ENCODE results near the gene HSPA1L. TPM values are rescaled to one million over a fixed set of nuclear protein-coding genes. Genes with fewer than 3 reads are reported as not detected.

Gene HSPA1L
- total RNA-seq, 2 donors from 2014 or later = 1.2 to 1.5 TPM

DNA sequence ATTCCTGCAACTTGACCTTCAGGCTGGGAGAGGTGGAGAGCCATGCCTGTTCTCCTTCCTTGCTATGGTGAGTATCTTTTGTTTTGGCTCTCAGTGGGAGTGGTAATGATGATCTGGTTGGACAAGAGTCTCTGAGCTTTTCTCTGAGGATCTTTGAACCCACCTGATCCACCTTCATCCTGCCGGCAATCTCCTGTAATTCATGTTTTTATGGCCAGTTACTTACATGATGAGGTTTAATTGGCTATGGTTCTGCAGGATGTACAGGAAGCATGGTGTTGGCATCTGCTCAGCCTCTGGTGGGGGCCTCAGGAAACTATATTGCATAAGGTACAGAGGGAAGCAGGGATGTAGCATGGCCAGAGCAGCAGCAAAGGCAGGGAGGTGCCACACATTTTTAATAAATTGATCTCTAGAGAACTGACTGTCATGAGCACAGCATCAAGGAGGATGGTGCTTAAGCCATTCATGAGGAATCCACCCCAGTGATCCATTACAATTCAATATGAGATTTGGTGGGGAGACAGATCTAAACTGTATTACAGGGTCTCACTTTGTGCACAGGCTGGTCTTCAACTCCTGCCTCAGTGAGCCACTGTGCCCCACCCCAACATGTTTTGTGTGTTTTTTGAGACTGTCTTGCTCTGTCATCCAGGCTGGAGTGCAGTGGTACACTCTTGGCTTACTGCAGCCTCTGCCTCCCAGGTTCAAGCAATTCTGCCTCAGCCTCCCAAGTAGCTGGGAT, 22.5 kb upstream of the HSPA1L start:
- Mint-ChIP-seq H3K36me3 (ENCODE audit: low read depth) (peaks cover 62% of the 10 kb centered on the region), H3K4me1 (peaks cover 19% of the 10 kb centered on the region), H3K27me3 (ENCODE audit: insufficient read depth) (no peaks in the 10 kb centered on the region), H3K4me3 (peak overlapping the region; percentile 100), H3K27ac (peak overlapping the region; percentile 99), H3K9me3 (no peaks in the 10 kb centered on the region)
- TF ChIP-seq, protein P1, sequence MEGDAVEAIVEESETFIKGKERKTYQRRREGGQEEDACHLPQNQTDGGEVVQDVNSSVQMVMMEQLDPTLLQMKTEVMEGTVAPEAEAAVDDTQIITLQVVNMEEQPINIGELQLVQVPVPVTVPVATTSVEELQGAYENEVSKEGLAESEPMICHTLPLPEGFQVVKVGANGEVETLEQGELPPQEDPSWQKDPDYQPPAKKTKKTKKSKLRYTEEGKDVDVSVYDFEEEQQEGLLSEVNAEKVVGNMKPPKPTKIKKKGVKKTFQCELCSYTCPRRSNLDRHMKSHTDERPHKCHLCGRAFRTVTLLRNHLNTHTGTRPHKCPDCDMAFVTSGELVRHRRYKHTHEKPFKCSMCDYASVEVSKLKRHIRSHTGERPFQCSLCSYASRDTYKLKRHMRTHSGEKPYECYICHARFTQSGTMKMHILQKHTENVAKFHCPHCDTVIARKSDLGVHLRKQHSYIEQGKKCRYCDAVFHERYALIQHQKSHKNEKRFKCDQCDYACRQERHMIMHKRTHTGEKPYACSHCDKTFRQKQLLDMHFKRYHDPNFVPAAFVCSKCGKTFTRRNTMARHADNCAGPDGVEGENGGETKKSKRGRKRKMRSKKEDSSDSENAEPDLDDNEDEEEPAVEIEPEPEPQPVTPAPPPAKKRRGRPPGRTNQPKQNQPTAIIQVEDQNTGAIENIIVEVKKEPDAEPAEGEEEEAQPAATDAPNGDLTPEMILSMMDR (conservative IDR thresholded peaks at IDR 0.05) = no peak
- H3K27me3 ChIP-seq (ENCODE audit: control insufficient read depth, insufficient read depth, low read length, poor library complexity, severe bottlenecking) = no peaks in the 10 kb centered on the region
- H3K27ac ChIP-seq (ENCODE audit: low read depth, low read length) = no peak overlapping the region
- peaks cover 51% of the 10 kb centered on the region for H3K36me3 ChIP-seq (ENCODE audit: control insufficient read depth, insufficient read depth, low read length)
- WGBS, 2 experiments (ENCODE audit: insufficient coverage in 1 of 2, insufficient read length in 1 of 2) = 79% methylated on average over 1 of the region's 1 CpG; no CpG with 5 or more reads in 1 of the 2 experiments
- H3K9ac ChIP-seq (ENCODE audit: extremely low read depth, low read length, poor library complexity, severe bottlenecking) = peak overlapping the region; percentile 90
- DNase-seq = no peak
- peak overlapping the region; percentile 96 for H3K4me3 ChIP-seq (ENCODE audit: low read length)
- H3K9me3 ChIP-seq (ENCODE audit: control insufficient read depth, low read length) = no peaks in the 10 kb centered on the region
- H3K4me1 ChIP-seq (ENCODE audit: control insufficient read depth, insufficient read depth, low read length) = no peaks in the 10 kb centered on the region

DNA sequence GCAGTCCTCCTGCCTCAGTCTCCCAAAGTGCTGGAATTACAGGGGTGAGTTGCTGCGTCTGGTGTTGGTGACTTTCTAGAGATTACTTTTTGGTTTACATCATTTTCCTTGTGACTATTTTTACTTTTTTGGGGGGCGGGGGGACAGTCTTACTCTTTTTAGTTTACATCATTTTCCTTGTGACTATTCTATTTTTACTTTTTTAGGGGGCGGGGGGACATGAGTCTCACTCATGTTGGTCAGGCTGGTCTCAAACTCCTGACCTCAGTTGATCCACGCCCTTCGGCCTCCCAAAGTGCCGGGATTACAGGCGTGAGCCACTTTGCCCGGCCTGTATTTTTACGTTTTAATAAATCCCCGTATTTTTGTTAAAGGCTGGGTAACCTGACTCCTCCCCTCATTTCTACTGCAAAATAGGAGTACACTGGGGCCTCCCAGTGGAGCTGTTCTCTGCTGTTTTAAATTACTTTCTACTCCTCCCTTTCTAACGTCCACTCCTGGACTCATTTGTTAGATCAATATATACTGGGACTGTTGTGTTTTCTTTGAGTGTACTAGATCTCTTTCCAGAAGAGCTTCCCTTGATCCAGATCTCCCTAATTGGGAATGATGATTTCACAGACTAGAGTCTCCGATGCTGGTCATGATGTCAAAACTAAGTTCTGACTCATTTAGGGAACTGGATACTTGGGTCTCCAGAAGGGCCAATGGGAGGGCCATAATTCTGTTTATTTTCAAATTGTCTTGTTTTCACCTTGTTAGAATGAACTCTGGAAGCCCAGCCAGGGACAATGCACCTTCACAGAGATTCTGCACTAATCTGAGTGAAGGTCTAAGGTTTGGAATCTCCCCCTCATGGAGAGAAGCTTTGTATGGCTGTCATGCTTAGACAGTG, 21.6 kb upstream of the HSPA1L start:
- Mint-ChIP-seq H3K27ac (peak overlapping the region; percentile 99), H3K9me3 (no peaks in the 10 kb centered on the region), H3K4me3 (peak overlapping the region; percentile 100), H3K36me3 (ENCODE audit: low read depth) (peaks cover 62% of the 10 kb centered on the region), H3K4me1 (peaks cover 19% of the 10 kb centered on the region), H3K27me3 (ENCODE audit: insufficient read depth) (no peaks in the 10 kb centered on the region)
- no peaks in the 10 kb centered on the region for H3K9me3 ChIP-seq (ENCODE audit: control insufficient read depth, low read length)
- H3K4me3 ChIP-seq (ENCODE audit: low read length) = peak overlapping the region; percentile 96
- WGBS, 2 experiments (ENCODE audit: insufficient coverage in 1 of 2, insufficient read length in 1 of 2) = 24 to 29% methylated on average over 8 to 12 of the region's 12 CpGs
- H3K27me3 ChIP-seq (ENCODE audit: control insufficient read depth, insufficient read depth, low read length, poor library complexity, severe bottlenecking) = no peaks in the 10 kb centered on the region
- peaks cover 51% of the 10 kb centered on the region for H3K36me3 ChIP-seq (ENCODE audit: control insufficient read depth, insufficient read depth, low read length)
- H3K27ac ChIP-seq (ENCODE audit: low read depth, low read length) = no peak overlapping the region
- DNase-seq = no peak
- peak overlapping the region; percentile 90 for H3K9ac ChIP-seq (ENCODE audit: extremely low read depth, low read length, poor library complexity, severe bottlenecking)
- no peaks in the 10 kb centered on the region for H3K4me1 ChIP-seq (ENCODE audit: control insufficient read depth, insufficient read depth, low read length)
- TF ChIP-seq, protein P1 (conservative IDR thresholded peaks at IDR 0.05) = no peak

DNA sequence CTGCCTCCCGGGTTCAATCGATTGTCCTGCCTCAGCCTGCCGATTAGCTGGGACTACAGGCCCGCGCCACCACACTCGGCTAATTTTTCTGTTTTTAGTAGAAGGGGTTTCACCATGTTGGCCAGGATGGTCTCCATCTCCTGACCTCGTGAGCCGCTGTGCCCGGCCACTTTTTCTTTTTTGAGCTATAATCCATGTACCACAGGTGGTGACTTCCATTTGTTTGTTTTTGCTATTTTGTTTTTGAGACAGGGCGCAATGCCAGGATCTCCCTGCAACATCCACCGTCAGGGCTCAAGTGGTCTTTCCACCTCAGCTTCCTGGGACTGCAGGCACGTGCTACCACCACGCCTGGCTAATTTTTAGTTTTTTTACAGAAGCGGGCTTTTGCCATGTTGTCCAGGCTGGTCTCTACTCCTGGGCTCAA, 21.0 kb upstream of the HSPA1L start:
- Histone ChIP-seq H3K4me3 (ENCODE audit: low read length) (peak overlapping the region; percentile 96), H3K27ac (ENCODE audit: low read depth, low read length) (no peak overlapping the region)

More for the DNA sequence above, 21.0 kb upstream of the HSPA1L start:
- Mint-ChIP-seq H3K27ac (peak overlapping the region; percentile 99), H3K27me3 (ENCODE audit: insufficient read depth) (no peaks in the 10 kb centered on the region), H3K4me1 (peaks cover 19% of the 10 kb centered on the region), H3K4me3 (peak overlapping the region; percentile 100), H3K36me3 (ENCODE audit: low read depth) (peaks cover 58% of the 10 kb centered on the region), H3K9me3 (no peaks in the 10 kb centered on the region)
- Histone ChIP-seq H3K36me3 (ENCODE audit: control insufficient read depth, insufficient read depth, low read length) (peaks cover 51% of the 10 kb centered on the region), H3K4me1 (ENCODE audit: control insufficient read depth, insufficient read depth, low read length) (no peaks in the 10 kb centered on the region), H3K9me3 (ENCODE audit: control insufficient read depth, low read length) (no peaks in the 10 kb centered on the region), H3K27me3 (ENCODE audit: control insufficient read depth, insufficient read depth, low read length, poor library complexity, severe bottlenecking) (no peaks in the 10 kb centered on the region), H3K9ac (ENCODE audit: extremely low read depth, low read length, poor library complexity, severe bottlenecking) (peak overlapping the region; percentile 90)
- TF ChIP-seq, protein P1 (conservative IDR thresholded peaks at IDR 0.05) = no peak
- 7 to 17% methylated on average over 9 to 14 of the region's 14 CpGs for WGBS, 2 experiments (ENCODE audit: insufficient coverage in 1 of 2, insufficient read length in 1 of 2)
- no peak for DNase-seq

Measured in endodermal cell (in vitro differentiated cells).